Mucosa of descending colon (tissue), 3 donors: ENCODE data around the gene WDR38. TPM values are rescaled to one million over a fixed set of nuclear protein-coding genes. Genes with fewer than 3 reads are reported as not detected.
A peak's percentile ranks its signal among the peaks of the same experiment; 100 is the strongest.
"Not testable (repeated sequence)": the region's sequence is repeated elsewhere in the genome, so short reads cannot be mapped to it uniquely, and the experiment has no call there.

ENCODE experiments used
- ATAC-seq: fragments of 200-7000 bp; cut with Tn5 transposase; one replicate; pipeline ENCODE4 v1.9.1; 2020; ENCODE audit warnings: mild to moderate bottlenecking, moderate library complexity
- DNase-seq, 3 donors: peaks; one replicate each; pipeline ENCODE4 v3.0.0-alpha.2; 2020
- H3K36me3 ChIP-seq: fragments of 200-600 bp; one replicate; pipeline ENCODE4 v1.8.0; 2021; ENCODE audit warnings: low read depth, mild to moderate bottlenecking
- H3K4me1 ChIP-seq: fragments of 200-600 bp; one replicate; pipeline ENCODE4 v1.8.0; 2021; ENCODE audit warnings: low read depth, mild to moderate bottlenecking
- H3K4me3 ChIP-seq: fragments of 200-600 bp; one replicate; pipeline ENCODE4 v1.8.0; 2021; ENCODE audit warnings: mild to moderate bottlenecking
- H3K9me3 ChIP-seq: fragments of 200-600 bp; one replicate; pipeline ENCODE4 v1.8.0; 2021; ENCODE audit warnings: mild to moderate bottlenecking
- intact Hi-C, 2 donors: fragments of 100-400 bp; cut with DNase I in 1 of 2; cut with micrococcal nuclease in 1 of 2; formaldehyde crosslinking; loops; one replicate each; pipeline versions ENCODE4 v1.11.0 to v1.11.1; 2022; cut with DNase I, micrococcal nuclease
- total RNA-seq, 3 donors: library from RNA; stranded (reverse); fragmentation: NEBNext Ultra II Directional in 2 of 3; extraction: Animal tissue kit (Norgen Biotek cat#: 25700) in 2 of 3; gene quantifications; one replicate each; pipeline versions ENCODE4 v1.2.1 to v1.2.4, GENCODE V29; 2021 to 2023
- TF ChIP-seq, protein P1 (sequence below): fragments of 200-600 bp; IDR thresholded peaks from one replicate; pipeline ENCODE4 v1.8.0; 2022; ENCODE audit warnings: antibody characterized with exemption, mild to moderate bottlenecking
- donor health status: DM: no; HTN: no; CAD: no; lungs with moderate emphysema.
- donor health status: DM: no; HTN: no; CAD: no.
- donor health status: DM: no; HTN: yes; CAD: no.

Gene WDR38
- total RNA-seq, 3 donors from 2014 or later = not detected

- H3K36me3 ChIP-seq = no peaks in the 10 kb centered on the region
- intact Hi-C loops = no loop called here
- TF ChIP-seq, protein P1, sequence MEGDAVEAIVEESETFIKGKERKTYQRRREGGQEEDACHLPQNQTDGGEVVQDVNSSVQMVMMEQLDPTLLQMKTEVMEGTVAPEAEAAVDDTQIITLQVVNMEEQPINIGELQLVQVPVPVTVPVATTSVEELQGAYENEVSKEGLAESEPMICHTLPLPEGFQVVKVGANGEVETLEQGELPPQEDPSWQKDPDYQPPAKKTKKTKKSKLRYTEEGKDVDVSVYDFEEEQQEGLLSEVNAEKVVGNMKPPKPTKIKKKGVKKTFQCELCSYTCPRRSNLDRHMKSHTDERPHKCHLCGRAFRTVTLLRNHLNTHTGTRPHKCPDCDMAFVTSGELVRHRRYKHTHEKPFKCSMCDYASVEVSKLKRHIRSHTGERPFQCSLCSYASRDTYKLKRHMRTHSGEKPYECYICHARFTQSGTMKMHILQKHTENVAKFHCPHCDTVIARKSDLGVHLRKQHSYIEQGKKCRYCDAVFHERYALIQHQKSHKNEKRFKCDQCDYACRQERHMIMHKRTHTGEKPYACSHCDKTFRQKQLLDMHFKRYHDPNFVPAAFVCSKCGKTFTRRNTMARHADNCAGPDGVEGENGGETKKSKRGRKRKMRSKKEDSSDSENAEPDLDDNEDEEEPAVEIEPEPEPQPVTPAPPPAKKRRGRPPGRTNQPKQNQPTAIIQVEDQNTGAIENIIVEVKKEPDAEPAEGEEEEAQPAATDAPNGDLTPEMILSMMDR = no peak
- DNase-seq = no peak
- no peaks in the 10 kb centered on the region for H3K9me3 ChIP-seq
- H3K4me1 ChIP-seq = no peaks in the 10 kb centered on the region
- ATAC-seq = no peak
- H3K4me3 ChIP-seq = no peak overlapping the region
Observed at GRCh38 chr9:124829334-124829669, 24.0 kb upstream of the WDR38 start.

GRCh38 chr9:124830593-124830992 is 22.7 kb upstream of the WDR38 start:
- peaks cover 6% of the 10 kb centered on the region for H3K4me1 ChIP-seq
- TF ChIP-seq, protein P1 = no peak
- intact Hi-C loops = no loop called here

GRCh38 chr9:124831642-124832364 is 21.5 kb upstream of the WDR38 start:
- DNase-seq (no peak), ATAC-seq (no peak)
- Histone ChIP-seq H3K4me1 (peaks cover 6% of the 10 kb centered on the region), H3K9me3 (no peaks in the 10 kb centered on the region), H3K36me3 (no peaks in the 10 kb centered on the region), H3K4me3 (no peak overlapping the region)
- TF ChIP-seq, protein P1 = no peak
- intact Hi-C loops = no loop called here

More at GRCh38 chr9:124830593-124830992, 22.7 kb upstream of the WDR38 start:
- DNase-seq (no peak), ATAC-seq (no peak)
- Histone ChIP-seq H3K9me3 (no peaks in the 10 kb centered on the region), H3K36me3 (no peaks in the 10 kb centered on the region), H3K4me3 (no peak overlapping the region)

- intact Hi-C loops = no loop called here
- H3K4me1 ChIP-seq = peaks cover 6% of the 10 kb centered on the region
- no peak overlapping the region for H3K4me3 ChIP-seq
Observed at GRCh38 chr9:124834591-124834990, 18.7 kb upstream of the WDR38 start.

DNA sequence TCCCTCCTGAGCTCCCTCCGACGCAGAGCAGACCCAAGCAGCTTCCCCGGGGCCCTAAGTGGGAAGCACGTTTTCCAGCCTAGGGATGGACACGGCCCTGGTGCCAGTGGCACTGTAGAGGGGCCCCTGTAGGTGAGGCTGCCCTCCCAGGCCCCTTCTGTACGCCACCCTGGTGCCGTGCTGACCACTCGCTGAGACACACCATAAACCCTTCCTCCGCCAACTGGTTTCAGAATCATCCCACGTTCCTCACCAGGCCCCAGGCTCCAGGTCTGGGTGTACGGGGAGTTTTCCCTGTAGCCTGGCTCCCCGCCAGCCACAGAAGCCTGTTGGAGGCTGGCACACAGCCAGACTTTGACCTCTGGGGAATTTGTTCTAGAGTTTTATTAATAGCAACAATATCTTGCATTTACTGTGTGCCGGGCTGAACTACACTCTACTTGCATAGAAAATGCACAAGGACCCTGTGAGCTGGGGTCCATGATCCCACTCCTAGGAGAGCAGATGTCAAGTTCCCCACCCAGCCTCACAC is 18.2 kb upstream of the WDR38 start:
- TF ChIP-seq, protein P1 = no peak
- H3K9me3 ChIP-seq = no peaks in the 10 kb centered on the region
- ATAC-seq (peak; percentile 48), DNase-seq (peak; percentile 58 to 61 (median 59))
- intact Hi-C loops = no loop called here
- no peaks in the 10 kb centered on the region for H3K36me3 ChIP-seq
- peaks cover 6% of the 10 kb centered on the region for H3K4me1 ChIP-seq
- no peak overlapping the region for H3K4me3 ChIP-seq

More at GRCh38 chr9:124834591-124834990, 18.7 kb upstream of the WDR38 start:
- TF ChIP-seq, protein P1 = no peak
- Histone ChIP-seq H3K9me3 (no peaks in the 10 kb centered on the region), H3K36me3 (no peaks in the 10 kb centered on the region)
- DNase-seq (no peak), ATAC-seq (peak; percentile 80)

DNA sequence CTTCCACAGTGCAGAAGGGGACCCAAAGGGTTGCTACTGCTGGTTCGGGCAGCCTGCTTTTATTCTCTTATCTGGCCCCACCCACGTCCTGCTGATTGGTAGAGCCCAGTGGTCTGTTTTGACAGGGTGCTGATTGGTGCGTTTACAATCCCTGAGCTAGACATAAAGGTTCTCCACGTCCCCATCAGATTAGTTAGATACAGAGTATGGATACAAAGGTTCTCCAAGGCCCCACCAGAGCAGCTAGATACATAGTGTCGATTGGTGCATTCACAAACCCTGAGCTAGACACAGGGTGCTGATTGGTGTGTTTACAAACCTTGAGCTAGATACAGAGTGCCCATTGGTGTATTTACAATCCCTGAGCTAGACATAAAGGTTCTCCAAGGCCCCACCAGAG is 15.1 kb upstream of the WDR38 start:
- DNase-seq, H3K4me1 ChIP-seq, H3K36me3 ChIP-seq, ATAC-seq, H3K9me3 ChIP-seq, H3K4me3 ChIP-seq, intact Hi-C loops: not testable (repeated sequence)

DNA sequence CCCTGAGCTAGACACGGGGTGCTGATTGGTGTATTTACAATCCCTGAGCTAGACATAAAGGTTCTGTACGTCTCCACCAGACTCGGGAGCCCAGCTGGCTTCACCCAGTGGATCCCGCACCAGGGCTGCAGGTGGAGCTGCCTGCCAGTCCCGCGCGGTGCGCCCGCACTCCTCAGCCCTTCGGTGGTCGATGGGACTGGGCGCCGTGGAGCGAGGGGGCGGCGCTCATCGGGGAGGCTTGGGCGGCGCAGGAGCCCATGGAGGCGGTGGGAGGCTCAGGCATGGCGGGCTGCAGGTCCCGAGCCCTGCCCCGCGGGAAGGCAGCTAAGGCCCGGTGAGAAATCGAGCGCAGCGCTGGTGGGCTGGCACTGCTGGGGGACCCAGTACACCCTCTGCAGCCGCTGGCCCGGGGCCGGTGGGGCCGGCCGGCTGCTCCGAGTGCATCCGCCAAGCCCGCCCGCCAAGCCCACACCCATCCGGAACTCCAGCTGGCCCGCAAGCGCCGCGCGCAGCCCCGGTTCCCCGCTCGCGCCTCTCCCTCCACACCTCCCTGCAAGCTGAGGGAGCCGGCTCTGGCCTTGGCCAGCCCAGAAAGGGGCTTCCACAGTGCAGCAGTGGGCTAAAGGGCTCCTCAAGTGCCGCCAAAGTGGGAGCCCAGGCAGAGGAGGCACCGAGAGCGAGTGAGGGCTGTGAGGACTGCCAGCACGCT is 14.5 kb upstream of the WDR38 start:
- H3K9me3 ChIP-seq, DNase-seq, intact Hi-C loops, H3K4me1 ChIP-seq, H3K36me3 ChIP-seq, H3K4me3 ChIP-seq, ATAC-seq: not testable (repeated sequence)
